ENCODE measurements around the gene RGL1. TPM values are rescaled to one million over a fixed set of nuclear protein-coding genes. Genes with fewer than 3 reads are reported as not detected.

Gene RGL1
- total and polyA plus RNA-seq, 9 of the 15 experiments (the other 6 are each of a cell fraction or from before 2014, with no cell fraction given), result under 0.01 to 0.07 (median 0.04) TPM

- TF ChIP-seq KHSRP (IDR thresholded peaks at IDR 0.05) (no peak), ZNF253 (CRISPR knock-in tag; conservative IDR thresholded peaks at IDR 0.05) (no peak), RBM25 (IDR thresholded peaks at IDR 0.05; ENCODE audit: low read depth, low read length, severe bottlenecking) (no peak), FOS (IDR thresholded peaks at IDR 0.05; ENCODE audit: extremely low read depth, insufficient read length) (no peak), CHCHD3 (CRISPR knock-in tag; IDR thresholded peaks at IDR 0.05) (no peak), ZNF518B (CRISPR knock-in tag; IDR thresholded peaks at IDR 0.05) (no peak), CHAMP1 (IDR thresholded peaks at IDR 0.05) (no peak)
Observed at GRCh38 chr1:183773482-183774274, 31.2 kb upstream of the RGL1 start (continued).

Data from K562 (cell line).